Measurements from ENCODE around the gene LAX1.
"Not testable (repeated sequence)": the region's sequence is repeated elsewhere in the genome, so short reads cannot be mapped to it uniquely, and the experiment has no call there.

Gene LAX1

GRCh38 chr1:203768256-203768655 is 3.3 kb downstream of the LAX1 start:
- DNase-seq (ENCODE audit: low read depth in 2 of 2), result no peak

GRCh38 chr1:203769505-203770343 is 4.7 kb downstream of the LAX1 start:
- DNase-seq (ENCODE audit: low read depth in 2 of 2), result no peak

DNA sequence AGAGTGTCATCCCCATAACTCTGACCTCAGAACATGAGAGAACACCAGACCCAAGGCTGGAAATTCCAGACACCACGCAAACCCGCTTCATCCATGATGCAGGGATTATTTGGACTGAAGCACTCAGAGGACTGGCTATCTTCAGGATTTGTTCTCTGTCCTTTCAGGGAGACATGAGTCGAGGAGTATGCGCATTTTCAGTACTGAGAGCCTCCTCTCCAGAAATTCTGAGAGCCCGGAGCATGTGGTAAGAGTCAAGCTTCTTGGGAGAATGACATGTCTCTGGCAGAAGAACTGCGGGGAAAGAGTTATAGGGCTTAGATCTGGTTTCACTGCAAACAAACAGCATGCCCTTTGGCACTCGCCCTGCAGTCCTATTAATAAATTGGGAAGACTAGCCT is 6.9 kb downstream of the LAX1 start:
- no peak for DNase-seq (ENCODE audit: low read depth in 2 of 2)

DNA sequence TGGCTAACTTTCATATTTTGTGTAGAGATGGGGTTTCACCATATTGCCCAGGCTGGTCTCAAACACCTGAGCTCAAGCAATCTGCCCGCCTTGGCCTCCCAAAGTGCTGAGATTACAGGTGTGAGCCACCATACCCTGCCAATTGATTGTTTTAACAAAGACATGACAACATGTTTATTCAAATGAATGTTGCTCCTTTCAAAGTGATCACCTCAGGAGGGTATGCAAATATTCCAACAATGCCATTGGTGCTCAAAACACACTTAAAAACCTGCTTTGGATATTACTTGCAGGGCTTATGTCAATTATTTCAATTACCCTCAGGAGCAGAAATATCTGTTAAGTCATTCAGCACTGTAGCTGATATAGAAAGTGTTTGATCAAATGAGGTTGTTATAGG is 7.9 kb downstream of the LAX1 start:
- no peak for DNase-seq (ENCODE audit: low read depth in 2 of 2)

DNA sequence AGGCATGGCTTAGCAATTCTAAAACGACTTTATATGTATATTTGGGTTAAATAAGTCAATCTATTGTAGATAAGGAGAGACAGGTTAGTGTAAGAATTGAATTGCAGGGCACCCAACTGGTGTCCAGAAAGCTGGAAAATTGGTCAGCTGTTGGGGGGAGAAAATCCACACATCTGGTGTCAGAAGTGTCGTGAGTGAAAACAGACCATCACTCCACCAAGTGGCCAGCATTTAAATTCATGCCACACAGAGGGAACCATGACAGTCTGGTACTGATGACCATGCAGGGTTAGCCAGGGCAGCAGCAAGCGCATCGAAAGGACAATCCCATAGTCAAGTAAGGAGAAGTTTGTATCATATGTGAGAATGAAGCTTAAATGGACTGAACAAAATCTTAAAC is 11.7 kb downstream of the LAX1 start:
- no peak for DNase-seq (ENCODE audit: low read depth in 2 of 2)

DNA sequence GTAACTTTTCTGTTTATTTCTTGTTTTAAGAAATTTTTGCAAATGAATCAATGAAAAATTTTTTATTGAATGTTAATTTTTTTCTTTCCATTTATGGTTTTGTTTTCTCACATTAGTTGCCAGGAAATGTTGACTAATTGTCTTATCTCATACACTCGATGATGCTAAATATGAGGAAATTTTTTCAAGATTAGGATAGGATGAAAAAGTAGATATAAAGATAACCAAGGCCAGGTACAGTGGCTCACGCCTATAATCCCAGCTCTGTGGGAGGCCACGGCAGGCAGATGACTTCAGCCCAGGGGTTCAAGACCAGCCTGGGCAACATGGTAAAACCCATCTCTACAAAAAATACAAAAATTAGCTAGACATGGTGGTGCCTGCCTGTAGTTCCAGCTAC is 12.6 kb downstream of the LAX1 start:
- no peak for DNase-seq (ENCODE audit: low read depth in 2 of 2)

- DNase-seq (ENCODE audit: low read depth in 2 of 2), result no peak
Measured at GRCh38 chr1:203778146-203778545, 13.2 kb downstream of the LAX1 start.

- DNase-seq (ENCODE audit: low read depth in 2 of 2), result no peak
Measured at GRCh38 chr1:203778789-203779188, 13.8 kb downstream of the LAX1 start.

GRCh38 chr1:203781962-203782361 is 17.0 kb downstream of the LAX1 start:
- DNase-seq (ENCODE audit: low read depth in 2 of 2), result no peak

DNA sequence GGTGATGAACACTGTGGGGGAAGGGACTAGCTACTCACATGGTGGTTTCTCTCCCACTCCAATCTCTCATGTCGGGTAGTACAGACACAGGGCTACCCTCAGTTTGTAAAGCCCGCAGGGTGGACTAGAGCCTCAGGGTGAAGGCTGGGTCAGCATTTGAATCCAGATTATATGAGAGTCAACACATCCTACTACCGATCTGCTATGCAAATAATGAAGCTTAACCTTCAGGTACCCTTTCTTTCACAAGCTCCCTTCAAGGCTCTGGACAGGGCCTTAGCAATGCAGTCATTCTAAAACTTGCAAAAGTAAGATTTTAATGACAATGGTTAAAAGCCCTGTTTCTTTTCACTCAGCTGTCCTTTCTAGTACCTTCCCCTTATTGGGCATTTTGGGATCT is 25.0 kb downstream of the LAX1 start:
- no peak for DNase-seq (ENCODE audit: low read depth in 2 of 2)

DNA sequence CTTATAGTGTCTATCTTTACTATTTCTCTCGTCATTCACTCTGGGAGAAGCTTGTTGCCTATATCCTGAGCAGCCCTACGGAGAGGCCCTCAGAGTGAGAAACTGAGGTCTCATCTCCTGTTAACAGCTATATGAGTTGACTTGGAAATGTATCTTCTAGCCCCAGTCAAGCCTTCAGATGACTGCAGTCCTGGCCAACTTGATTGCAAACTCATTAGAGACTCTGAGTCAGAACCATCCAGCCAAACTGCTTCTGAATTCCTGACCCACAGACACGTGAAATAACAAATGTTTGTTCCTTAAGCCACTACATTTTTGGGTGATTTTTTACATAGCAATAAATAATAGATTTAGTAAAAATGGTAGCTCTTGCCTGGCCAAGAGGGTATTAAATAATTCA is 26.5 kb downstream of the LAX1 start:
- no peak for DNase-seq (ENCODE audit: low read depth in 2 of 2)

DNA sequence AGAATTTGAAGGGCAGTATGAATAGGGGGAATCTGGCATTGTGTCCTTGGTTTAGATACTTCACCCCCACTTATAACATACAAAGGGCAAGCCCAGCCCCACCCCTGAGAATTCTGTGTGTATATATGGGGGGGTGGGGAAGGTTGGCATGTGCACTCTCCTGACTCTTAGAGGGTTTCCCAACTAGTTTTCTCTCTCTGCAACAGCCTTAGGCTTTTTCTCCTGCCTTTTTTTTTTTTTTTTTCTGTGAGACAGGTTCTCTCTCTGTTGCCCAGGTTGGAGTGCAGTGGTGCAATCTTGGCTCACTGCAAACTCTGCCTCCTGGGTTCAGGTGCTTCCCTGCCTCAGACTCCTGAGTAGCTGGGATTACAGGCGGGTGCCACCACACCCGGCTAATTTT is 27.5 kb downstream of the LAX1 start:
- DNase-seq (ENCODE audit: low read depth in 2 of 2), result no peak

- DNase-seq (ENCODE audit: low read depth in 2 of 2), result not testable (repeated sequence)
Measured at GRCh38 chr1:203793561-203793960, 28.6 kb downstream of the LAX1 start.

- DNase-seq (ENCODE audit: low read depth in 2 of 2), result no peak
Measured at GRCh38 chr1:203794764-203795440, 29.9 kb downstream of the LAX1 start.

DNA sequence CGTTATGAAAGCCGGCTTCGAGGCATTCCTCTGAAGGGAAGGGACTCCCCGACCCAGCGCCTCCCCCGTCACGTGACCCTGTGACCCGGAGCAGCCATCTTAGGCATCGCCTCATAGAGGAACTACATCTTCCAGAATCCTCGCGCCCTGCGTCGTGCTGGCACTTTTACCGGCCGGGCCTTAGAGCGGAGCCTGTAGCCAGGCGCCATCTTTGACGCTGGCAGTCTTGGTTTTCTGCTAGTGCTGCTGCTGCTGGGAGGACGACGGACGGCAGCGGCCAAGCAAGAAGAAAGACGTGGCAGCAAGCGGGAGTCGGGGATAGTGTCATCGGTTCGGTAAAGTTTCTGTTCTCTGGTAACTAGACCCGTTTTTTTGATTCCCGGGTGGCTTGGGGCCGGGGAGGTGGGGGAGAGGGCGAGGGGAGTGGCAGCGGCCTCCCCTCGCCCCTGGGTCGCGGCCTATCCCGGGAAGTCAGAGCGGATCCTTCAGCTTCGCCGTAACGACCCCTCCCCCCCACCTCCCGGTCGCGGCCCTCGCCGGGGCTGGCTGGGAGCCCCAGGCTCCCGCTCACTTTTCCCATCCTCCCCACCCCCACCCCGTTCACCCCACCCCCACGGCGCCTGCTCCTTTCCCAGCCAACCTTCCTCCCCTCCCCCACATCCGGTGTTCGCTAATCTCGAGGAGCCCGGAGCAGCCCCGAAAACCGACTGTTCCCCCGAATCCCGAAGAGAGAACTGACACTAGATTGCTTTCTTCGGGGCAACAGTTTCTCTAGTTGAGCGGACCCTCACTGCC is 30.7 kb downstream of the LAX1 start, which contains the start of the genes ZBED6 and ZC3H11A:
Gene ZBED6, plus strand, starts transcription at position 183 of the 795 bp plus-strand sequence. CDS start 1,900 bp downstream, outside the sequence.
Gene ZC3H11A, plus strand, starts transcription at position 183 of the 795 bp plus-strand sequence. CDS start 21,448 bp downstream, outside the sequence.
- peak; percentile 97 for DNase-seq (ENCODE audit: low read depth in 2 of 2)

DNA sequence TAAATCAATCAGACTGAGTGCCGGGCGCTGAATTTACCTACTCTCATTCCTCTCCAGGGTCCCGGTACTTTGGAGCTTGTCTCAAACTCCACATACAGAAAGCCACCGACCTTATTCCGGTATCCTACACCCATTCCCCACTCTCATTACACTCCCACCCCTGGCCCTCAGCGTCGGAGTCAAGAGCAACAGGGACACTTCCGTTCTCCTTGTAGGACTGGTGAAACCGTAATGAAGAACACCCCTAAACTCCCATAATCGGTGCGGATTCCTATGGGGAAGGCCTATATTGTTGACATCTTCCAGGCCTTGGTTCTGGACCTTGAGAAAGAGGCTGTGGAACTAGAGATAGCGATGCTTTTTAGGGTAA is 31.2 kb downstream of the LAX1 start:
- DNase-seq (ENCODE audit: low read depth in 2 of 2), result peak in 1 of 2 donors; percentile 5

GRCh38 chr1:203797216-203797615 is 32.2 kb downstream of the LAX1 start:
- no peak for DNase-seq (ENCODE audit: low read depth in 2 of 2)

DNA sequence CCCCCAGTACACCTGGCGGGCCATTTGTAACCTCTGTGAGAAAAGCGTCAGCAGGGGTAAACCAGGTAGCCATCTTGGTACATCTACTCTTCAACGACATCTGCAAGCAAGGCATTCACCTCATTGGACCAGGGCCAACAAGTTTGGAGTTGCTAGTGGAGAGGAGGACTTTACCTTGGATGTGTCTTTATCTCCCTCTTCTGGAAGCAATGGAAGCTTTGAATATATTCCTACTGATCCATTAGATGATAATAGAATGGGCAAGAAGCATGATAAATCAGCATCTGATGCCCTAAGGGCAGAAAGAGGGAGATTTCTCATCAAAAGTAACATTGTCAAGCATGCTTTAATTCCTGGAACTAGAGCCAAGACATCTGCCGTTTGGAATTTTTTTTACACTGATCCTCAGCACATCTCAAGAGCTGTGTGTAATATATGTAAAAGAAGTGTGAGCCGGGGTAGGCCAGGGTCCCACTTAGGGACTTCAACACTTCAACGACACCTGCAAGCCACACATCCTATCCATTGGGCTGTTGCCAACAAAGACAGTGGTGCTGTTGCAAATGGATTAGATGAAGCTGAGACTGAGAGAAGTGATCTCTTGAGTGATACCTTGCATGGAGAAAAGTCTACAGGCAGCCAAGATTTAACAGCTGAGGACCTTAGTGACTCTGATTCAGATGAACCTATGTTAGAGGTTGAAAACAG is 33.1 kb downstream of the LAX1 start:
- no peak for DNase-seq (ENCODE audit: low read depth in 2 of 2)

GRCh38 chr1:203799157-203799556 is 34.2 kb downstream of the LAX1 start:
- DNase-seq (ENCODE audit: low read depth in 2 of 2), result no peak

DNA sequence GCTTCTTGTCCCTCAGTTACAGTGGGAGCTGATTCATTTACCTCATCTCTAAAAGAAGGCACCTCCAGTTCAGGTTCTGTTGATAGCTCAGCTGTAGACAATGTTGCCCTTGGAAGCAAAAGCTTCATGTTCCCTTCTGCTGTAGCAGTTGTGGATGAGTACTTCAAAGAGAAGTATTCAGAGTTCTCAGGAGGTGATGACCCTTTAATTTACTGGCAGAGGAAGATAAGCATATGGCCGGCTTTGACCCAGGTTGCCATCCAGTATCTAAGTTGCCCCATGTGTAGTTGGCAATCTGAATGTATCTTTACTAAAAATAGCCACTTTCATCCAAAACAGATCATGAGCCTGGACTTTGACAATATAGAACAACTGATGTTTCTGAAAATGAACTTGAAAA is 35.0 kb downstream of the LAX1 start:
- DNase-seq (ENCODE audit: low read depth in 2 of 2), result no peak

DNA sequence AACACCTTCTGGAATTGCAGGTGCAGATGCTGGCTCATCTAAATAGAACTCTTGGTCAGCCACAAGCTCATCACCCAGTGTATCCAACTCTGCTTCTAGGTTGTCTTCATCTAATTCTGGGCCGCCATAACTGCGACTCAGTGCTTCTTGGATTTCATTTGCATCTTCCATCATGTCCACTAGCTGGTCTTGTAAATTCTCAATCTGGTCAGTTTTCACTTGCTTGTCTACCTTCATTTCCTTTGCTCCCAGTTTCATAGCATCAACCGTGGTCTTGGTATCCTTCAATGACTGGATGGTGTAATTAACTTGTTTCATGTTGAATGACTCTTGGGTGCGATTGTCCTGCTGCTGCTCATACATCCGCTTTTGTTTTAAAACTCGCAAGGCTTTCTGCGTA is 40.7 kb downstream of the LAX1 start:
- DNase-seq (ENCODE audit: low read depth in 2 of 2), result no peak

DNA sequence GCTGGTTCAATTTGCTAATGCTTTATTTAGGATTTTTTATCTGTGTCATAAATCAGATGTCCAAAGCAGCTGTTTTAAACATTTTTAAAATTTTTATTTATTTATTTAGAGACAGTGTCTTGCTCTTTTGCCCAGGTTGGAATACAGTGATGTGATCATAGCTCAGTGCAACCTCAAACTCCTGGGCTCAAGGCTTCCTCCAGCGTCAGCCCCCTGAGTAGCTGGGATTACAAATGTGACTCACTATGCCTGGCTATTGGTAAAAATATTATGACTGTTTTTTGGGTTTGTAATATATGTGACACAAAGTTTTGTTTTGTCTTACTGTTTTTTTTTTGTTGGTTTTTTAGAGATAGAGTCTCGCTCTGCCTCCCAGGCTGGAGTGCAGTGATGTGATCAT is 42.2 kb downstream of the LAX1 start:
- DNase-seq (ENCODE audit: low read depth in 2 of 2), result no peak
